ENCODE data around the gene ZFYVE26. TPM values are rescaled to one million over a fixed set of nuclear protein-coding genes. Genes with fewer than 3 reads are reported as not detected.

The ZFYVE26 gene
- total RNA-seq, 1 donor from 2014 or later, result 33.9 TPM

- TF ChIP-seq, protein P1, sequence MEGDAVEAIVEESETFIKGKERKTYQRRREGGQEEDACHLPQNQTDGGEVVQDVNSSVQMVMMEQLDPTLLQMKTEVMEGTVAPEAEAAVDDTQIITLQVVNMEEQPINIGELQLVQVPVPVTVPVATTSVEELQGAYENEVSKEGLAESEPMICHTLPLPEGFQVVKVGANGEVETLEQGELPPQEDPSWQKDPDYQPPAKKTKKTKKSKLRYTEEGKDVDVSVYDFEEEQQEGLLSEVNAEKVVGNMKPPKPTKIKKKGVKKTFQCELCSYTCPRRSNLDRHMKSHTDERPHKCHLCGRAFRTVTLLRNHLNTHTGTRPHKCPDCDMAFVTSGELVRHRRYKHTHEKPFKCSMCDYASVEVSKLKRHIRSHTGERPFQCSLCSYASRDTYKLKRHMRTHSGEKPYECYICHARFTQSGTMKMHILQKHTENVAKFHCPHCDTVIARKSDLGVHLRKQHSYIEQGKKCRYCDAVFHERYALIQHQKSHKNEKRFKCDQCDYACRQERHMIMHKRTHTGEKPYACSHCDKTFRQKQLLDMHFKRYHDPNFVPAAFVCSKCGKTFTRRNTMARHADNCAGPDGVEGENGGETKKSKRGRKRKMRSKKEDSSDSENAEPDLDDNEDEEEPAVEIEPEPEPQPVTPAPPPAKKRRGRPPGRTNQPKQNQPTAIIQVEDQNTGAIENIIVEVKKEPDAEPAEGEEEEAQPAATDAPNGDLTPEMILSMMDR (IDR thresholded peaks at IDR 0.05; ENCODE audit: unreplicated experiment), result no peak
- no peak for DNase-seq (ENCODE audit: low spot score, unreplicated experiment)
- peaks cover 13% of the 10 kb centered on the region for H3K9me3 Mint-ChIP-seq (ENCODE audit: low read depth)
- H3K4me3 Mint-ChIP-seq (ENCODE audit: low read depth), result no peak overlapping the region
- H3K36me3 Mint-ChIP-seq (ENCODE audit: insufficient read depth), result peaks cover 15% of the 10 kb centered on the region
- H3K27ac Mint-ChIP-seq, result no peak overlapping the region
- H3K4me1 Mint-ChIP-seq (ENCODE audit: low read depth), result peaks cover 4% of the 10 kb centered on the region
- no peaks in the 10 kb centered on the region for H3K27me3 Mint-ChIP-seq
Measured at GRCh38 chr14:67846029-67846610, 29.7 kb upstream of the ZFYVE26 start.

GRCh38 chr14:67837011-67837624, 20.7 kb upstream of the ZFYVE26 start:
- DNase-seq (ENCODE audit: low spot score, unreplicated experiment), result no peak
- Mint-ChIP-seq H3K4me1 (ENCODE audit: low read depth) (peaks cover 1% of the 10 kb centered on the region), H3K27ac (no peak overlapping the region), H3K36me3 (ENCODE audit: insufficient read depth) (peaks cover 4% of the 10 kb centered on the region), H3K4me3 (ENCODE audit: low read depth) (no peak overlapping the region), H3K27me3 (no peaks in the 10 kb centered on the region), H3K9me3 (ENCODE audit: low read depth) (no peaks in the 10 kb centered on the region)
- TF ChIP-seq, protein P1 (IDR thresholded peaks at IDR 0.05; ENCODE audit: unreplicated experiment), result peak; percentile 75

GRCh38 chr14:67835596-67835995, 19.2 kb upstream of the ZFYVE26 start:
- H3K4me3 Mint-ChIP-seq (ENCODE audit: low read depth), result no peak overlapping the region
- H3K4me1 Mint-ChIP-seq (ENCODE audit: low read depth), result peaks cover 1% of the 10 kb centered on the region
- TF ChIP-seq, protein P1 (IDR thresholded peaks at IDR 0.05; ENCODE audit: unreplicated experiment), result no peak
- H3K36me3 Mint-ChIP-seq (ENCODE audit: insufficient read depth), result peaks cover 4% of the 10 kb centered on the region
- H3K27ac Mint-ChIP-seq, result no peak overlapping the region
- H3K27me3 Mint-ChIP-seq, result no peaks in the 10 kb centered on the region
- no peak for DNase-seq (ENCODE audit: low spot score, unreplicated experiment)
- H3K9me3 Mint-ChIP-seq (ENCODE audit: low read depth), result no peaks in the 10 kb centered on the region

DNA sequence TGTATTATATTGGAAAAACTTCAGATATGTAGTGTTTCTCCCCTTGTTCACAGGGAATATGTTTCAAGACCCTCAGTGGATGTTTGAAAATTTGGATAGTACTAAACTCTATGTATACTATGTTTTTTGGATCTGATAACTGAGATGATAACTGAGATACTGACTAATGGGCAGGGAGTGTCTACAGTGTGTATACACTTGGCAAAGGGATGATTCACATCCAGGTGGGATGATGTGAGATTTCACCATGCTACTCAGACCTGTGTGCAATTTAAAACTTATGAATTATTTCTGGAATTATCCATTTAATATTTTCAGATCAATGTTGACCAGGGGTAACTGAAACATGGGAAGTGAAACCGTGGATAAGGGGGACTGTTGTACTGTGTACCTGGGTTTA, 17.0 kb upstream of the ZFYVE26 start:
- H3K4me3 Mint-ChIP-seq (ENCODE audit: low read depth), result no peak overlapping the region
- peaks cover 7% of the 10 kb centered on the region for H3K36me3 Mint-ChIP-seq (ENCODE audit: insufficient read depth)
- no peaks in the 10 kb centered on the region for H3K27me3 Mint-ChIP-seq
- no peak for DNase-seq (ENCODE audit: low spot score, unreplicated experiment)
- TF ChIP-seq, protein P1 (IDR thresholded peaks at IDR 0.05; ENCODE audit: unreplicated experiment), result no peak
- peaks cover 1% of the 10 kb centered on the region for H3K4me1 Mint-ChIP-seq (ENCODE audit: low read depth)
- H3K9me3 Mint-ChIP-seq (ENCODE audit: low read depth), result peaks cover 4% of the 10 kb centered on the region
- no peak overlapping the region for H3K27ac Mint-ChIP-seq

DNA sequence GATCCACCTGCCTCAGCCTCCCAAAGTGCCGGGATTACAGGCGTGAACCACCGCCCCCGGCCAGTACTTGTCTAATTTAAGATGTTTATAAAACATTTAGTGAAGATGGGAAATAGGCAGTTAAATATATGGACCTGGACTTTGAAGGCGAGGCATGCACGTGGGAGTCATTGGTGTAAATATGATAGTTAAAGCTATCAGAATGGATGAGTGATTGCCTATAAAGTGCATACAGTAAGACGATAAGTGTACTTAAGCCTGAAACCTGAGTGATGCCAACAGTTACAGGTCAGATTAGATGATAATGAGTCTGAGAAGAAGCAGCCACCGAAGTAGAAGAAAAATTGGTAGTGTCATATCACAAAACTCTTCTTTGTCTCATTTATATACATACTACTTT, 14.7 kb upstream of the ZFYVE26 start:
- DNase-seq (ENCODE audit: low spot score, unreplicated experiment), result no peak
- H3K9me3 Mint-ChIP-seq (ENCODE audit: low read depth), result peaks cover 8% of the 10 kb centered on the region
- H3K27me3 Mint-ChIP-seq, result no peaks in the 10 kb centered on the region
- no peaks in the 10 kb centered on the region for H3K4me1 Mint-ChIP-seq (ENCODE audit: low read depth)
- H3K4me3 Mint-ChIP-seq (ENCODE audit: low read depth), result no peak overlapping the region
- TF ChIP-seq, protein P1 (IDR thresholded peaks at IDR 0.05; ENCODE audit: unreplicated experiment), result no peak
- peaks cover 18% of the 10 kb centered on the region for H3K36me3 Mint-ChIP-seq (ENCODE audit: insufficient read depth)
- H3K27ac Mint-ChIP-seq, result no peak overlapping the region
